Activated CD8-positive, alpha-beta memory T cell treated with anti-CD3 and anti-CD28 coated beads, Interleukin-2, amount 50 U/mL, for 24 hours (primary cell): ENCODE data around the gene STYXL2.

Experiments
- DNase-seq: peaks from one replicate; pipeline ENCODE4 v3.0.0-alpha.2; 2020; ENCODE audit errors: extremely low read depth

Gene STYXL2

DNA sequence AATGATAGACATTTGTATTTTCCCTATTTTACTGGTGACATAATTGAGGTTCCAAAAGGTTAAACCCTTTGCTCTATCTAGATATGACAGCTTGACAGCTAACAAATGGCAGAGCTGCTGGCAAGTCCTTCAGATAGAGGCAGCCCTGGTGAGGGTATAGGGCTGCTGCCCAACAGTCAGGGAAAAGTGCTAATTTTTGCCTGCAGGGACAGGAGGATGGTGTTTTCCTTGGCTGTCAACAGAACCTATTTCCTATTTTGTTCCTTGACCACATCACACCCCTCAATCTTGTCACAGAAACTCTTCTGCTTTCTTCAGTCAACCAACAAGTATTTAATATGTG lies 16.0 kb upstream of the STYXL2 start:
- no peak for DNase-seq

DNA sequence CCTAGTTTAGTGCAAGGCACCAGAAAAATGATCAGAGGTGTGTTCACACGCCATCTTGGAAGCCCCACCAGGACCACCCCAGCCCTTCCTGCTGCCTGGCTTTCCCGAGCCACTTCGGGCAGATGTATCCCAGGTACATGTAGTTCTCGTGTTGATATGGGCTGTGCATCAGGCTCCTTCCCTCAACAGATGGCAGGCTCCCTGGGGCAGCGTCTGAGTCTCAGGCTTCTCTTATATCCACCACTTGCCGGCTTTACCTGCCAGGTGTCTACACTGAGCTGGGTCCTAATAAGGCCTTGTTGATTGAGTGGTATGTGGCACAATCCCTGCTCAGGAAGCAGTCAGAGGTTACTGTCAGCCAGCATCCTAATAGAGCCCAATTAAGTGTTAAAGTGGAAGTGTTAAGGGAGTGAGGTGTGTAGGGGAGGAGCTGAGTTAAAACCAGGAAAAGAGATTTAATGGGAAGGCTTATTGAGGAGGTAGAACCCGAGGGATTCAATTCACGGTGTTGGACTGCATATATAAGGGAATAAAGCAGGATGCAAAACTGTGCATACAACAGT lies 12.2 kb upstream of the STYXL2 start:
- no peak for DNase-seq

- DNase-seq = no peak
These were observed 11.3 kb upstream of the STYXL2 start for GRCh38 chr1:167082511-167083027.

DNA sequence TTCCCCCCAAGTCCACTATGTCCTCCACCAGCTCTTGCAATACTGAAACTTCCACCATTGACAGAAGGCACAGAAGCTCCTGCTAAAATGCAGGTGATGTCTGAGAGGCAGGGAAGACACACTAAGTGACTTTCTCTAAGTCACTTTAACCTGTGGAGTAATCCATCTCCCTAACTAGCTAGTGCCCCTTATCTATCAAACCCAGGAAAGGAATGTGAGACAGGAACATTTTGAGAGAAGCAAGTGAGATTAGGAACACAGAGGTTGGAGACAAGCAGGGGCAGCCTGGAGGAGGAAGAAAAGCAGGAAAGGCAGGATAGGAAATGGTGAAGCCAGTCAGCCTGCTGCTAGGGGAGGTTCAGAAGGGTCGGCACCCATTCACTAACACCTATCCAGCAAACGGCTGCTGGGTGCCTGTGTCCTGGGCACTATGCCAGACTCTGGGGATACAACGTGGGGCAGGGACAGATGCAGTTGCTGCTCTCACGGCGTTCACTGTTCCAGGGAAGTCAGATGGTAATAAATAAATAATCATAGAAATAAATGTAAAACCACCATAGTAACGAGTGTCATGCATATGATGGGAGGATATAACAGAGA lies 10.7 kb upstream of the STYXL2 start:
- no peak for DNase-seq

DNA sequence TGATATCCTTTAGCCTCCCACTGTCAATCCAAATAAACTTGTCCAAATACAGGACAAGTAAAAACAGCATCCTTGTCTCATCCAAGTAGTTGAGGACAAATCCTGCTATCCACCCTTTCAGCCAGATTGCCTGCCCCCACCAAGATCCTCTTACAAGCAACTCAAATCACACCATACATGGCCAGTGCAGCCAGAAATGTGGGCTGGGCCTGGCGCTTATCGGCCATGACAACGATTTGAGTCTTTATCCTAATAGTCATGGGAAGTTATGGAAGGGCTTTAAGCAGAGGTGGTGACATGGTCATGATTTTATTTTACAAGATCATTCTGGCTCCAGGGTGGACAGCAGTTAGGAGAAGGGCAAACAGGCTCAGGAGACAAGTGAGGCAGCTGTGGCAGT lies 10.0 kb upstream of the STYXL2 start:
- DNase-seq = no peak

GRCh38 chr1:167084757-167085156 lies 9.1 kb upstream of the STYXL2 start:
- no peak for DNase-seq

DNA sequence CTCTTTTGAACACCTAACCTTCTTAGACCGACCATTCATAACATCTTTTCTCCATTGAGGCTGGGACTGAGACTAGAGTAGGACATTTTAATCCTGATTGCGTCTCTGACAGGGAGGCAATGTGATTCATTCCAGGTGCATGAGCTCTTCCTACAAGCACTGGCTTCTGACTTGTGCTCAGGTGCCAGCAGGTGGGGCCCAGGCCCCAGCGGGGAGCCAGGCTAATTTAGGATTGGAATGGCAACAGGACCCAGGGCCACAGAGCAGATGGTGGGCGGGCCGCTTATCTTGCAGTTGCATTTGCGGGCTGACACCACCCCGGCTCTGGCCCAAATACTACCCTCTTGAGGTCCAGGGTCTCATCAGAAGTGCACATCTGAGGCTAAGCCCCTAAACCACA lies 7.8 kb upstream of the STYXL2 start:
- no peak for DNase-seq

DNA sequence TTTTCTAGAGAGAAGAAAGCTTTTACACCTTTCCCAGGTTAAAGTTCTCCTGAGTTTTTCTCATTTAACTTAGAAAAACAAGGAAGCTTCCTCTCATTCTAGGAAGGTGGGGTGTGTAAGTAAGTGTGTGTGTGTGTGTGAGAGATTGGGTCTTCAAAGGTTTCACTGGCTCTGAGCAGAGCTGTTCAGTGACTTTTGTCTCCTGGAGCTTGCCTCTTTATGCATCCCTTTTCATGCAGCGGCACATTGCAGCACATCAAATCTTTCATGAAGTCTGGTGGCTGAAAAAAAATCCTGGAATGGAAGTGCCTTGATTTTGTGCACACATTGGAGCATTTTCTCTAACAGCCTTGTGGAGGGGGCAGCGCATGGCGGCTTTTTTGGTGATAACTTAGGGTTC lies 7.1 kb upstream of the STYXL2 start:
- no peak for DNase-seq

DNA sequence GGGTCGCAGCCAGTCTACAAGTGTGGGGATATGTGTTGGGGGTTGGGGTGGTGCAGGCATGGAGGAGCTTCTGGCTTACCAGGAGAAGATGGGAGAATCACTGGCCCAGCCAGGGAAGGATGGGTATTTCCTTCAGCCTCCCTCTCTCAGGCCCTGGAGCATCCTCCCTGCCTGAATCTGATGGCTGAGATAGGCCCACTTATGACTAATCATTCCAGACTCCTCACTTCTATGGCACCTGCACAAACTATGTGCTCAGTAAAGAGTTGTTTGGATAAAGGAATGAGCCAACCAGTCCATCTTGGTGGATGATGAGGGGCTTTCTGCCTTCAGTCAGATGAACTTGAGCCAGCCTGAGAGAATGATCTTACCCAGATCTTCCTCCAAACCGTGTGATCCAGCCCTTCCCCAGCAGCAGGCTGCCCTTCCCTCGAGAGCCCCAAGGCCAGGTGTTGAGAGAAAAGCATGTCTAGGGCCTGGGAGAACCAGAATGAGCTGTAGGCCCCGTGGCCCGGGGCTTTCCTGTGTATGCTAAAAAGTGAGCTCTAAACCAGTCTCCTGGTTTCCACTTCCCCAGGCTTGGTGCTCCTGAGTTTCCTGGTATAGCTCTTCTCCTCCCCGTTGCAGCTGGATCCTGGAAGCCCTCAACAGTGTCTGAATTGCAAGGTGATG lies 5.0 kb upstream of the STYXL2 start:
- no peak for DNase-seq

- DNase-seq = no peak
These were observed 3.9 kb upstream of the STYXL2 start for GRCh38 chr1:167089939-167090313.

DNA sequence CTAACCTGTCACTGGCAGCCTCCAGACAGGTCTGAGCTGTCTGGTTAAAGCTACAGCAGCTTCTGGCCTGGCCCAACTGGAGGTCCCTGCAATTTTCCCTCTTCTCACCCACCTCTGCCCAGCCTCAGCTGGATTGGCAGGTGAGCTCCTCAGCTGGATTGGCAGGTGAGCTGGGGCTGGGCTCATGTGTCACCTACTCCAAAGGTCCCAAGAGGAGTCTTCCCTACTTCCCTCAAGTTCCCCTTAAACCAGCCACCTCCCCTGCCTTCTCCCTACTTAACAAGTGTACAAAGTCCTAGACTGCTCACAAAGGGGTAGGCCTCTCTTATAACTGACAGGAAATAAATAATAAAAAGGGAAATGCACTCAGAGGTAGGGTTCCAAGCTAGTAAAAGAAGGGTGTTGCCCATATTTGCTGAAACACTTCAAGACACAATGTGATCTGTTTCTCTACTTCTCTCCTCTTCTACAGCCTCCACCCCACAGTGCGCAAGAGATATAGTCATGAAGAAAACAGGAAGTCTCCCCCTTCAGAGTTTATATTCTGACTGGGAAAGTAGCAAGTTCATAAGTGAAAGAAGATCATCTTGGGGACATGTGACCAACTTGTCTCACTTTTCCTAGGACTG lies 3.4 kb upstream of the STYXL2 start, which contains the start of gene GPA33:
GPA33 (minus strand) TSS at position 64 of the 629 bp plus-strand sequence. CDS start 90 bp downstream, outside the sequence.
- DNase-seq = no peak

- no peak for DNase-seq
These were observed 1.2 kb upstream of the STYXL2 start for GRCh38 chr1:167092653-167093052.

DNA sequence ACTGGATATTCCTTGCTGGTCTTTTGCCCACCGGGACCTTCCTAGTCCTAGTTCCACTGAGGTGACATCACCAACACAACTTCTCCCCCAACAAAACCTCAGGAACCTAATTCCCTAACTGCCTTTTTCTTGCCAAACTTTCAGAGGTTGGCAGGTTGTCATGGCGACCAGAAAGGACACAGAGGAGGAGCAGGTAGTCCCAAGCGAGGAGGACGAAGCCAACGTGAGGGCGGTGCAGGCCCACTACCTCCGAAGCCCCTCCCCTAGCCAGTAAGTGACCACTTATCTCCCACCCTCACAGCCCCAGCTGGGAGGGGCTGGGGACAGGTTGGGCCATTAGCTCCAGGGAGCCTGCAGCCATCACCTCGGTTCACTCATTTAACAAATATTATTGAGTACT lies 815 bp downstream of the STYXL2 start:
- DNase-seq = no peak

DNA sequence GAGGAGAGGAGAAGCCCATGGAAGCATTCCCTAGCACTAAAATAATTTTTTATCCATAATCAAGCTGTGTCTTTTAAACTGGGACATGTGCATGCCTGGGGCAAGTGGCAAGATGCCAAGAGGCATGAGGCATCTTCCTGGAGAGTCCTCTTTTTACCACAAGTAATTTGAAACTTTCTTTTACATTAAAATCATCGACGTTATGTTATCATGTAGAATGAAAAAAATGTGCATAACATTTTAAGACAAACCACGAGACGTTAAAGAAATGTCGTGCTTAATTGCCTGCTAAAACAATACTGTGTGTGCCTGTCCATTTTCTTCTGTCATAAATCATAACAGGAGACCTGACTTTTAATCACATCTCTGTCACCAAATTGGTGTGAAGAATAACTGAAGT lies 1.5 kb downstream of the STYXL2 start:
- DNase-seq = no peak

GRCh38 chr1:167099851-167100250 lies 6.0 kb downstream of the STYXL2 start:
- no peak for DNase-seq

DNA sequence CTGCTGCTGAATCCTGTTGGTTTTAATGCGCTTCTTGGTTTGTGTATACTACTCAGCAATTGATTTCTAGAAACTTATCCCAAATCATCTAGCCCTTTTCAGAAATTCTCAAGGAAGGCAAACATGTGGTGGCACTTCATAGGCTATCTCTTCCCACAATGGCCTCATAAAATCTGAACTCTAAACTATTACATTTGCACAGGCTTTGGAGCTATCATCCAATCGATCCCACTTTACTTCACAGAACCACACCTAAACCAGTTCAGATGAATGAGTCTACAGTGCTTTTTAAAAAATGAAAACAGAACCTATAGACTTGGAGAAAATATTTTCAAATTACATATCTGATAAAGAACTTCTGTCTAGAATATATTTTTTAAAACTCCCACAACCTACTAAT lies 6.9 kb downstream of the STYXL2 start:
- DNase-seq = no peak

DNA sequence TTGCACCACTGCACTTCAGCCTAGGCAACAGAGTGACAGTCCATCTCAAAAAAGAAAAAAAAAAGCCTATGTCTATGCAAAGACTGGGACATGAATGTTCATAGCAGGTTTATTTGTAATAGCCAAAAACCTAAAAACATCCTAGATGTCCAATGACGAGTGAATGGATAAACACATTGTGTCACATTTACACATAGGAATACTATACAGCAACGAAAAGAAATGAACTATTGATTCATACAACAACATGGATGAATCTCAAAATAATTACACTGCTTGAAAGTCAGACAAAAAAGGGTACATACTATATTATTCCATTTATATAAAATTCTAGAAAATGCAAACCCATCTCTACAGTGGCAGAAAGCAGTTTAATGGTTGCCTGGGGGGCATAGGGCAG lies 7.9 kb downstream of the STYXL2 start:
- DNase-seq = no peak

GRCh38 chr1:167102906-167103573 lies 9.2 kb downstream of the STYXL2 start:
- DNase-seq = no peak

GRCh38 chr1:167104256-167104633 lies 10.4 kb downstream of the STYXL2 start:
- DNase-seq = no peak

- DNase-seq = no peak
These were observed 11.6 kb downstream of the STYXL2 start for GRCh38 chr1:167105271-167106118.

DNA sequence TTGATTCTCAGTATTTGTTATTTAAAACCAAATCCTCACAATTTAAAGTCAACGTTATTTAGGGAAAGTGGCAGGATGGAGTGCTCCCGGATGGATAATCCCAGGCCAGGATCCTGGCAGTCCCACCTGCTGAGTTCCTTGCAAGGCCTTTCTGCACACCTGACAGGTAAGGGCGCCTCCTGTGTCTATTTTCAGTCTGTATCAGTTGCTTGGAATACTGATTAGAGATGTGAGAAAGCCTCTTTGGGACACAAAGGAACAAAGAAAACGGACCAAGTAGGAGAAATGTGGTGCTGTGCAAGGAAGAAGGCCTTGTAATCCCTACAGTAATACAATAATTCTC lies 12.2 kb downstream of the STYXL2 start:
- no peak for DNase-seq

GRCh38 chr1:167107456-167107855 lies 13.6 kb downstream of the STYXL2 start:
- no peak for DNase-seq
